H9 (cell line): Measurements from ENCODE around the gene OR6N1. TPM values are rescaled to one million over a fixed set of nuclear protein-coding genes. Genes with fewer than 3 reads are reported as not detected.

Experiments used
- DNase-seq: peaks from one replicate; pipeline ENCODE4 v3.0.0-alpha.2; 2017
- H2AFZ ChIP-seq: one replicate; pipeline ENCODE4 v1.6.1; 2013; ENCODE audit warnings: mild to moderate bottlenecking, low read length, control low read depth, moderate library complexity
- H2AK5ac ChIP-seq: 2 replicates; pipeline ENCODE4 v1.6.1; 2013; ENCODE audit warnings: low read length, control low read depth, mixed read lengths; ENCODE audit not compliant: insufficient read length
- H2BK120ac ChIP-seq: one replicate; pipeline ENCODE4 v1.6.1; 2013; ENCODE audit warnings: low read depth, mild to moderate bottlenecking, low read length, control low read depth, inconsistent platforms; ENCODE audit not compliant: poor library complexity, severe bottlenecking
- H2BK12ac ChIP-seq: 2 replicates; pipeline ENCODE4 v1.6.1; 2013; ENCODE audit warnings: low read length, control low read depth, mixed read lengths, low read depth; ENCODE audit not compliant: insufficient read length
- H2BK15ac ChIP-seq: 2 replicates; pipeline ENCODE4 v1.6.1; 2013; ENCODE audit warnings: low read depth, low read length, control low read depth
- H2BK20ac ChIP-seq: one replicate; pipeline ENCODE4 v1.6.1; 2013; ENCODE audit warnings: low read depth, mild to moderate bottlenecking, low read length, control low read depth, inconsistent platforms; ENCODE audit not compliant: poor library complexity, severe bottlenecking
- H2BK5ac ChIP-seq: 2 replicates; pipeline ENCODE4 v1.6.1; 2013; ENCODE audit warnings: low read length, control low read depth, mixed read lengths; ENCODE audit not compliant: insufficient read length
- H3K14ac ChIP-seq: 2 replicates; pipeline ENCODE4 v1.6.1; 2013; ENCODE audit warnings: low read length, control low read depth; ENCODE audit not compliant: insufficient read depth
- H3K18ac ChIP-seq: 2 replicates; pipeline ENCODE4 v1.6.1; 2013; ENCODE audit warnings: low read depth, mild to moderate bottlenecking, mixed read lengths, low read length, control low read depth; ENCODE audit not compliant: insufficient read length
- H3K23ac ChIP-seq: 2 replicates; pipeline ENCODE4 v1.6.1; 2013; ENCODE audit warnings: low read length, control low read depth, mixed read lengths, low read depth; ENCODE audit not compliant: insufficient read length
- H3K23me2 ChIP-seq: 2 replicates; pipeline ENCODE4 v1.6.1; 2013; ENCODE audit warnings: low read depth, mild to moderate bottlenecking, mixed read lengths, low read length, control low read depth; ENCODE audit not compliant: insufficient read length, poor library complexity, severe bottlenecking
- H3K27ac ChIP-seq: 2 replicates; pipeline ENCODE4 v1.5.1; 2013; ENCODE audit warnings: low read length, control low read depth, mixed read lengths, low read depth; ENCODE audit not compliant: insufficient read length
- H3K27me3 ChIP-seq: 2 replicates; pipeline ENCODE4 v1.6.1; 2013; ENCODE audit warnings: low read length, control low read depth, inconsistent platforms; ENCODE audit not compliant: insufficient read depth
- H3K4ac ChIP-seq: 2 replicates; pipeline ENCODE4 v1.6.1; 2013; ENCODE audit warnings: low read depth, mild to moderate bottlenecking, control low read depth, inconsistent platforms, low read length, moderate library complexity
- H3K4me1 ChIP-seq: 2 replicates; pipeline ENCODE4 v1.6.1; 2013; ENCODE audit warnings: low read length, control low read depth, inconsistent platforms; ENCODE audit not compliant: insufficient read depth
- H3K4me2 ChIP-seq: 2 replicates; pipeline ENCODE4 v1.6.1; 2013; ENCODE audit warnings: low read length, control low read depth, mixed read lengths; ENCODE audit not compliant: insufficient read length, insufficient read depth
- H3K56ac ChIP-seq: 2 replicates; pipeline ENCODE4 v1.6.1; 2013; ENCODE audit warnings: low read depth, mild to moderate bottlenecking, mixed read lengths, low read length, control low read depth; ENCODE audit not compliant: insufficient read length
- H3K79me1 ChIP-seq: 2 replicates; pipeline ENCODE4 v1.6.1; 2013; ENCODE audit warnings: low read depth, mild to moderate bottlenecking, moderate library complexity, low read length, control low read depth, inconsistent platforms; ENCODE audit not compliant: insufficient read depth, poor library complexity, severe bottlenecking
- H3K79me2 ChIP-seq: 2 replicates; pipeline ENCODE4 v1.6.1; 2013; ENCODE audit warnings: low read length, control low read depth, inconsistent platforms; ENCODE audit not compliant: insufficient read depth
- H3K9ac ChIP-seq: 2 replicates; pipeline ENCODE4 v1.6.1; 2013; ENCODE audit warnings: low read length, control low read depth, mixed read lengths; ENCODE audit not compliant: insufficient read length; ENCODE audit errors: extremely low read depth
- H3K9me3 ChIP-seq: one replicate; pipeline ENCODE4 v1.6.1; 2013; ENCODE audit warnings: low read depth, low read length, inconsistent platforms; ENCODE audit not compliant: control insufficient read depth
- H3T11ph ChIP-seq: one replicate; pipeline ENCODE4 v1.6.1; 2013; ENCODE audit warnings: mild to moderate bottlenecking, low read length, control low read depth, inconsistent platforms
- H4K20me1 ChIP-seq: one replicate; pipeline ENCODE4 v1.6.1; 2013; ENCODE audit not compliant: control insufficient read depth, insufficient read length, insufficient read depth
- H4K5ac ChIP-seq: 2 replicates; pipeline ENCODE4 v1.6.1; 2013; ENCODE audit warnings: low read depth, mild to moderate bottlenecking, mixed read lengths, low read length, control low read depth; ENCODE audit not compliant: insufficient read length
- H4K8ac ChIP-seq: replicated peaks from 2 replicates; pipeline ENCODE4 v1.6.1; 2013; ENCODE audit warnings: low read length, control low read depth, mixed read lengths, low read depth; ENCODE audit not compliant: insufficient read length
- H4K91ac ChIP-seq: 2 replicates; pipeline ENCODE4 v1.6.1; 2013; ENCODE audit warnings: low read depth, mild to moderate bottlenecking, moderate library complexity, mixed read lengths, low read length, control low read depth; ENCODE audit not compliant: insufficient read length
- H3K27ac Mint-ChIP-seq, 3 experiments: 2 replicates in 2 of 3; 3 replicates in 1 of 3; pipeline ENCODE4 v1.8.0; 2020 to 2021; ENCODE audit warnings: mixed read lengths in 3 of 3, mild to moderate bottlenecking in 1 of 3, moderate library complexity in 1 of 3
- H3K27me3 Mint-ChIP-seq: 2 replicates; pipeline ENCODE4 v1.8.0; 2021; ENCODE audit warnings: low read depth, mild to moderate bottlenecking, moderate library complexity, mixed read lengths
- H3K36me3 Mint-ChIP-seq, 3 experiments: 2 replicates in 2 of 3; 3 replicates in 1 of 3; pipeline ENCODE4 v1.8.0; 2020 to 2021; ENCODE audit warnings: low read depth in 3 of 3, mixed read lengths in 3 of 3; ENCODE audit not compliant: insufficient read depth in 1 of 3
- H3K4me1 Mint-ChIP-seq, 2 experiments: 2 replicates each; pipeline ENCODE4 v1.8.0; 2020; ENCODE audit warnings: mixed read lengths in 2 of 2
- H3K4me3 Mint-ChIP-seq, 2 experiments: 2 replicates in 1 of 2; 3 replicates in 1 of 2; pipeline ENCODE4 v1.8.0; 2020 to 2021; ENCODE audit warnings: mild to moderate bottlenecking in 2 of 2, mixed read lengths in 2 of 2, moderate library complexity in 1 of 2
- H3K9me3 Mint-ChIP-seq, 2 experiments: 2 replicates in 1 of 2; 3 replicates in 1 of 2; pipeline ENCODE4 v1.8.0; 2020; ENCODE audit warnings: mild to moderate bottlenecking in 2 of 2, mixed read lengths in 2 of 2, moderate library complexity in 1 of 2
- WGBS: extraction: QIAGEN DNeasy Blood & Tissue Kit; methylation state at CpG from one replicate; pipeline ENCODE4 v1.1.7; 2013; ENCODE audit warnings: missing lambda C conversion rate, low lambda C conversion rate, mixed read lengths; ENCODE audit not compliant: insufficient read length; ENCODE audit errors: extremely low coverage; 5-methylcytosine and 5-hydroxymethylcytosine counted together
- long read RNA-seq: library from polyadenylated mRNA; unstranded; transcript quantifications from one replicate; pipeline ENCODE4 v2.0.0, GENCODE V29; 2020
- total RNA-seq: library from RNA; stranded (reverse); gene quantifications from 2 replicates; pipeline ENCODE4 v1.2.1, GENCODE V29; 2021
- TF ChIP-seq, protein P1 (sequence below): fragments of 200-600 bp; sonication (generic); conservative IDR thresholded peaks from 3 replicates; pipeline ENCODE4 v1.8.0; 2021; ENCODE audit warnings: antibody characterized with exemption, mild to moderate bottlenecking

OR6N1 gene
- total RNA-seq = not detected in 2 replicates
- long read RNA-seq = 0 reads

DNA sequence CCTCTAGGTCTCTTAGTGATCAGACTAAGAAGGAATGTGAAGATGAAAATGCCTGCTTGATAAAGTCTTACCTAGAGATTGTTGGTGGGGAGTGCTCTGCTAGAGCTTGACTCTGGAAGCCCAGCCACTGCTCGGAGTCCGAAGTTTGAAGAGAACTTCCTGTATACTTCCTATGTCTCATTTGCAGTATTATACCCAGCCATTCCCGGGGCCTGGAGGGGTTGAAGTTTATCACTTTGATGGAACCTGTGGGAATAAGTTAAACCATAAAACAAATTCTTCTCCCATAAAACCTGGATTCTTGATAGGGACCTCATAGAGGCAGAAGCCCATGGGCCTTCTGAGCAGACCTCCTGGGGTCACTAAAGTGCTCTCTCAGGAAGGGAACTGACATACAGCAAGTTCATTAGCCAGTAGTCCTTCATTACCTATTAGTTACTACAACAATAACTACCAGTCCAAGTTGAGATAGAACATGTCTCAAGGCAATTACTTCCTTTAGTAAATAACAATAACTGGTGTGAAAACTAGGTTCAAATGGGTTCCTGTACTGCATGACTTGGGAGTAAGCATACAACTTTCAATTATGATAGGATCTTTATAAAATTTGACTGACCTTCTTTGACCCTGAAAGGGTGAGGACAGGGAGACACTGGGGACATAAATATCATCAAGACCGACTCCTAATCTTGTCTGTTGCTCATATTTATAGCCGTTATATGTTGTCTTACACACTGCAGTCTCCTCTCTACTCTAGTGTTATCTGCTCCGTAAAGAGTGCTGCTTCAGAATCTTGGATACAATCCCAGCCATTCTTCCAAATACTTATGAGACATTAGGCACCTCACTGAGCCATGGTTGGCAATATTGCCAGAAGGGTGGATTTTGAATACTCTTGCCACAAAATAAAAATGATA is at the start of gene OR6N1:
TSS of gene OR6N1 (minus strand) at position 246 of the 917 bp plus-strand sequence. CDS start 5,513 bp downstream, outside the sequence.
- Histone ChIP-seq H3K9ac (no peak within 1 kb of the TSS), H3K4ac (no peak within 1 kb of the TSS), H3K23me2 (no peaks in the 10 kb centered on the region), H4K5ac (no peak within 1 kb of the TSS), H3K27ac (no peak within 1 kb of the TSS), H2BK12ac (no peak within 1 kb of the TSS), H4K91ac (no peak within 1 kb of the TSS), H3T11ph (no peak within 1 kb of the TSS), H3K9me3 (no peaks in the 10 kb centered on the region), H4K8ac (no peak within 1 kb of the TSS), H2BK5ac (no peak within 1 kb of the TSS), H3K27me3 (no peaks in the 10 kb centered on the region), H4K20me1 (no peaks in the 10 kb centered on the region), H2AFZ (no peak within 1 kb of the TSS), H2BK120ac (no peak within 1 kb of the TSS), H3K56ac (no peak within 1 kb of the TSS), H2BK15ac (no peak within 1 kb of the TSS), H3K4me1 (no peaks in the 10 kb centered on the region), H3K79me1 (no peaks in the 10 kb centered on the region), H3K18ac (no peak within 1 kb of the TSS), H2BK20ac (no peak within 1 kb of the TSS), H3K79me2 (no peaks in the 10 kb centered on the region), H2AK5ac (no peak within 1 kb of the TSS), H3K4me2 (no peak within 1 kb of the TSS), H3K23ac (no peak within 1 kb of the TSS), H3K14ac (no peak within 1 kb of the TSS)
- TF ChIP-seq, protein P1, sequence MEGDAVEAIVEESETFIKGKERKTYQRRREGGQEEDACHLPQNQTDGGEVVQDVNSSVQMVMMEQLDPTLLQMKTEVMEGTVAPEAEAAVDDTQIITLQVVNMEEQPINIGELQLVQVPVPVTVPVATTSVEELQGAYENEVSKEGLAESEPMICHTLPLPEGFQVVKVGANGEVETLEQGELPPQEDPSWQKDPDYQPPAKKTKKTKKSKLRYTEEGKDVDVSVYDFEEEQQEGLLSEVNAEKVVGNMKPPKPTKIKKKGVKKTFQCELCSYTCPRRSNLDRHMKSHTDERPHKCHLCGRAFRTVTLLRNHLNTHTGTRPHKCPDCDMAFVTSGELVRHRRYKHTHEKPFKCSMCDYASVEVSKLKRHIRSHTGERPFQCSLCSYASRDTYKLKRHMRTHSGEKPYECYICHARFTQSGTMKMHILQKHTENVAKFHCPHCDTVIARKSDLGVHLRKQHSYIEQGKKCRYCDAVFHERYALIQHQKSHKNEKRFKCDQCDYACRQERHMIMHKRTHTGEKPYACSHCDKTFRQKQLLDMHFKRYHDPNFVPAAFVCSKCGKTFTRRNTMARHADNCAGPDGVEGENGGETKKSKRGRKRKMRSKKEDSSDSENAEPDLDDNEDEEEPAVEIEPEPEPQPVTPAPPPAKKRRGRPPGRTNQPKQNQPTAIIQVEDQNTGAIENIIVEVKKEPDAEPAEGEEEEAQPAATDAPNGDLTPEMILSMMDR = no peak
- Mint-ChIP-seq H3K27me3 (peaks cover 3% of the 10 kb centered on the region; the same call in 1 of the 2 replicates), H3K27ac (no peak within 1 kb of the TSS), H3K4me1 (no peaks in the 10 kb centered on the region), H3K36me3 (no peaks in the 10 kb centered on the region; a peak in 1 of 7 replicates), H3K9me3 (no peaks in the 10 kb centered on the region), H3K4me3 (no peak within 1 kb of the TSS)
- WGBS = no CpG with 5 or more reads among the region's 6 CpGs
- no peak for DNase-seq
